ENCODE measurements around the gene MUSTN1.

MUSTN1 gene

GRCh38 chr3:52857133-52857532 is 22.3 kb upstream of the MUSTN1 start:
- Histone ChIP-seq H3K4me2 (ENCODE audit: insufficient read depth, low read length) (no peak overlapping the region), H3K4me1 (ENCODE audit: insufficient read depth, low read length) (no peaks in the 10 kb centered on the region), H3K9me3 (ENCODE audit: insufficient read depth, low read length, severe bottlenecking) (no peaks in the 10 kb centered on the region), H3K27me3 (ENCODE audit: insufficient read depth, low read length, poor library complexity) (no peaks in the 10 kb centered on the region), H2AFZ (ENCODE audit: low read depth, low read length) (no peak overlapping the region), H3K27ac (ENCODE audit: low read length) (no peak overlapping the region), H4K20me1 (ENCODE audit: insufficient read depth, low read length) (peaks cover 12% of the 10 kb centered on the region; the same call in 1 of the 2 replicates), H3K79me2 (ENCODE audit: insufficient read depth, low read length) (no peaks in the 10 kb centered on the region), H3K4me3 (ENCODE audit: low read depth in 1 of 2, low read length in 2 of 2) (no peak overlapping the region), H3K9ac (ENCODE audit: low read depth, low read length) (no peak overlapping the region), H3K36me3 (ENCODE audit: insufficient read depth, low read length) (peaks cover 3% of the 10 kb centered on the region)
- DNase-seq (no peak), ATAC-seq (ENCODE audit: insufficient read depth, low read depth) (no peak)
- TF ChIP-seq, protein P1, sequence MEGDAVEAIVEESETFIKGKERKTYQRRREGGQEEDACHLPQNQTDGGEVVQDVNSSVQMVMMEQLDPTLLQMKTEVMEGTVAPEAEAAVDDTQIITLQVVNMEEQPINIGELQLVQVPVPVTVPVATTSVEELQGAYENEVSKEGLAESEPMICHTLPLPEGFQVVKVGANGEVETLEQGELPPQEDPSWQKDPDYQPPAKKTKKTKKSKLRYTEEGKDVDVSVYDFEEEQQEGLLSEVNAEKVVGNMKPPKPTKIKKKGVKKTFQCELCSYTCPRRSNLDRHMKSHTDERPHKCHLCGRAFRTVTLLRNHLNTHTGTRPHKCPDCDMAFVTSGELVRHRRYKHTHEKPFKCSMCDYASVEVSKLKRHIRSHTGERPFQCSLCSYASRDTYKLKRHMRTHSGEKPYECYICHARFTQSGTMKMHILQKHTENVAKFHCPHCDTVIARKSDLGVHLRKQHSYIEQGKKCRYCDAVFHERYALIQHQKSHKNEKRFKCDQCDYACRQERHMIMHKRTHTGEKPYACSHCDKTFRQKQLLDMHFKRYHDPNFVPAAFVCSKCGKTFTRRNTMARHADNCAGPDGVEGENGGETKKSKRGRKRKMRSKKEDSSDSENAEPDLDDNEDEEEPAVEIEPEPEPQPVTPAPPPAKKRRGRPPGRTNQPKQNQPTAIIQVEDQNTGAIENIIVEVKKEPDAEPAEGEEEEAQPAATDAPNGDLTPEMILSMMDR (IDR thresholded peaks at IDR 0.05; ENCODE audit: borderline replicate concordance, extremely low read depth, low read length, poor library complexity, severe bottlenecking), result no peak
- no peak for TF ChIP-seq EZH2 (IDR thresholded peaks at IDR 0.05; ENCODE audit: borderline replicate concordance, low read depth, low read length, severe bottlenecking)

GRCh38 chr3:52856666-52857065 is 21.8 kb upstream of the MUSTN1 start:
- Histone ChIP-seq H3K9ac (ENCODE audit: low read depth, low read length) (no peak overlapping the region), H3K36me3 (ENCODE audit: insufficient read depth, low read length) (peaks cover 8% of the 10 kb centered on the region), H3K4me3 (ENCODE audit: low read depth in 1 of 2, low read length in 2 of 2) (no peak overlapping the region), H4K20me1 (ENCODE audit: insufficient read depth, low read length) (peaks cover 9% of the 10 kb centered on the region; the same call in 1 of the 2 replicates), H3K4me2 (ENCODE audit: insufficient read depth, low read length) (no peak overlapping the region), H3K9me3 (ENCODE audit: insufficient read depth, low read length, severe bottlenecking) (no peaks in the 10 kb centered on the region), H3K27ac (ENCODE audit: low read length) (no peak overlapping the region), H3K27me3 (ENCODE audit: insufficient read depth, low read length, poor library complexity) (no peaks in the 10 kb centered on the region), H2AFZ (ENCODE audit: low read depth, low read length) (no peak overlapping the region), H3K79me2 (ENCODE audit: insufficient read depth, low read length) (no peaks in the 10 kb centered on the region), H3K4me1 (ENCODE audit: insufficient read depth, low read length) (no peaks in the 10 kb centered on the region)
- TF ChIP-seq, protein P1 (IDR thresholded peaks at IDR 0.05; ENCODE audit: borderline replicate concordance, extremely low read depth, low read length, poor library complexity, severe bottlenecking), result no peak
- TF ChIP-seq EZH2 (IDR thresholded peaks at IDR 0.05; ENCODE audit: borderline replicate concordance, low read depth, low read length, severe bottlenecking), result no peak
- no peak for DNase-seq
- ATAC-seq (ENCODE audit: insufficient read depth, low read depth), result no peak

DNA sequence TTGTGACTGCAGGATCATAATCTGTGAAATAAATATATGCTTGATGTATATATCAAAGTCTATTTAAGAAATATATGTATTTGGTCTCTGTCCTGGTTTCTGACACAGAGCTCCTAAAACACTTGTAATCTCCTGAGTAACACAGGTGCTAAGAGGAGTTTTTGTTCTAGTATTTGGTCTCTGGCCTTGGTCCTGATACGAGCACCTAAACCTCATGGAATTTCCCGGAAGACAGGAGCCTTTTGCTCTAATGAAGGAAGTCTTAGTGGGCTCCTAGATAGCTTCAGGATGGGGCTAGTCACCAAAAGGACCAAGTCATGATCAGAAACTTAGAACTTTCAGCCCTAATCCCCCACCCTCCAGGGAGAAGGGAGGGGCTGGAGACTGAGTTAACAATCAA is 19.2 kb upstream of the MUSTN1 start:
- Histone ChIP-seq H3K4me3 (ENCODE audit: low read depth in 1 of 2, low read length in 2 of 2) (no peak overlapping the region), H3K36me3 (ENCODE audit: insufficient read depth, low read length) (peaks cover 24% of the 10 kb centered on the region), H4K20me1 (ENCODE audit: insufficient read depth, low read length) (peaks cover 4% of the 10 kb centered on the region; the same call in 1 of the 2 replicates), H3K79me2 (ENCODE audit: insufficient read depth, low read length) (no peaks in the 10 kb centered on the region), H3K27me3 (ENCODE audit: insufficient read depth, low read length, poor library complexity) (no peaks in the 10 kb centered on the region), H3K4me1 (ENCODE audit: insufficient read depth, low read length) (no peaks in the 10 kb centered on the region), H3K27ac (ENCODE audit: low read length) (no peak overlapping the region), H3K9me3 (ENCODE audit: insufficient read depth, low read length, severe bottlenecking) (no peaks in the 10 kb centered on the region), H3K4me2 (ENCODE audit: insufficient read depth, low read length) (no peak overlapping the region), H3K9ac (ENCODE audit: low read depth, low read length) (no peak overlapping the region), H2AFZ (ENCODE audit: low read depth, low read length) (no peak overlapping the region)
- no peak for TF ChIP-seq EZH2 (IDR thresholded peaks at IDR 0.05; ENCODE audit: borderline replicate concordance, low read depth, low read length, severe bottlenecking)
- TF ChIP-seq, protein P1 (IDR thresholded peaks at IDR 0.05; ENCODE audit: borderline replicate concordance, extremely low read depth, low read length, poor library complexity, severe bottlenecking), result no peak
- DNase-seq (no peak), ATAC-seq (ENCODE audit: insufficient read depth, low read depth) (no peak)

- no peaks in the 10 kb centered on the region for H3K9me3 ChIP-seq (ENCODE audit: insufficient read depth, low read length, severe bottlenecking)
- H3K4me3 ChIP-seq (ENCODE audit: low read depth in 1 of 2, low read length in 2 of 2), result no peak overlapping the region
- H4K20me1 ChIP-seq (ENCODE audit: insufficient read depth, low read length), result peaks cover 4% of the 10 kb centered on the region; the same call in 1 of the 2 replicates
- no peak for ATAC-seq (ENCODE audit: insufficient read depth, low read depth)
- H3K27ac ChIP-seq (ENCODE audit: low read length), result no peak overlapping the region
- no peaks in the 10 kb centered on the region for H3K4me1 ChIP-seq (ENCODE audit: insufficient read depth, low read length)
- H2AFZ ChIP-seq (ENCODE audit: low read depth, low read length), result no peak overlapping the region
- H3K79me2 ChIP-seq (ENCODE audit: insufficient read depth, low read length), result no peaks in the 10 kb centered on the region
- H3K4me2 ChIP-seq (ENCODE audit: insufficient read depth, low read length), result no peak overlapping the region
- TF ChIP-seq, protein P1 (IDR thresholded peaks at IDR 0.05; ENCODE audit: borderline replicate concordance, extremely low read depth, low read length, poor library complexity, severe bottlenecking), result no peak
- TF ChIP-seq EZH2 (IDR thresholded peaks at IDR 0.05; ENCODE audit: borderline replicate concordance, low read depth, low read length, severe bottlenecking), result no peak
- H3K27me3 ChIP-seq (ENCODE audit: insufficient read depth, low read length, poor library complexity), result no peaks in the 10 kb centered on the region
- H3K36me3 ChIP-seq (ENCODE audit: insufficient read depth, low read length), result peaks cover 33% of the 10 kb centered on the region
- no peak overlapping the region; the same call in 1 of the 2 replicates for H3K9ac ChIP-seq (ENCODE audit: low read depth, low read length)
- no peak for DNase-seq
Observed at GRCh38 chr3:52852419-52852818, 17.6 kb upstream of the MUSTN1 start.

Measured in DND-41 (cell line).